ENCODE data around the gene ENGASE.
A peak's percentile ranks its signal among the peaks of the same experiment; 100 is the strongest.
"Not testable (repeated sequence)": the region's sequence is repeated elsewhere in the genome, so short reads cannot be mapped to it uniquely, and the experiment has no call there.

The ENGASE gene

GRCh38 chr17:79070266-79070880, 4.3 kb upstream of the ENGASE start:
- no peak for DNase-seq (ENCODE audit: low read depth, low spot score)
- H3K4me3 ChIP-seq = no peak overlapping the region
- H3K9ac ChIP-seq (ENCODE audit: insufficient read length) = no peak overlapping the region
- H3K27ac ChIP-seq = no peak overlapping the region
- no peaks in the 10 kb centered on the region for H3K36me3 ChIP-seq (ENCODE audit: insufficient read depth, low read length)
- no peaks in the 10 kb centered on the region for H3K9me3 ChIP-seq (ENCODE audit: low read depth, low read length)
- TF ChIP-seq EZH2 (IDR thresholded peaks at IDR 0.05) (no peak), POLR2AphosphoS5 (IDR thresholded peaks at IDR 0.05; ENCODE audit: borderline replicate concordance, low read depth, low read length) (no peak), FOXP2 (optimal IDR thresholded peaks at IDR 0.05; ENCODE audit: control extremely low read depth, extremely low read length, insufficient read depth) (no peak)

GRCh38 chr17:79071161-79071740, 3.4 kb upstream of the ENGASE start:
- no peaks in the 10 kb centered on the region for H3K36me3 ChIP-seq (ENCODE audit: insufficient read depth, low read length)
- no peaks in the 10 kb centered on the region for H3K9me3 ChIP-seq (ENCODE audit: low read depth, low read length)
- DNase-seq (ENCODE audit: low read depth, low spot score) = no peak
- TF ChIP-seq FOXP2 (optimal IDR thresholded peaks at IDR 0.05; ENCODE audit: control extremely low read depth, extremely low read length, insufficient read depth) (no peak), POLR2AphosphoS5 (IDR thresholded peaks at IDR 0.05; ENCODE audit: borderline replicate concordance, low read depth, low read length) (no peak), EZH2 (IDR thresholded peaks at IDR 0.05) (no peak)
- no peak overlapping the region for H3K27ac ChIP-seq
- no peak overlapping the region for H3K4me3 ChIP-seq
- no peak overlapping the region for H3K9ac ChIP-seq (ENCODE audit: insufficient read length)

GRCh38 chr17:79072544-79072943, 2.1 kb upstream of the ENGASE start:
- Histone ChIP-seq H3K36me3 (ENCODE audit: insufficient read depth, low read length) (no peaks in the 10 kb centered on the region), H3K9ac (ENCODE audit: insufficient read length) (no peak overlapping the region), H3K27ac (no peak overlapping the region), H3K9me3 (ENCODE audit: low read depth, low read length) (no peaks in the 10 kb centered on the region), H3K4me3 (no peak overlapping the region)
- DNase-seq (ENCODE audit: low read depth, low spot score) = no peak
- TF ChIP-seq EZH2 (IDR thresholded peaks at IDR 0.05) (no peak), FOXP2 (optimal IDR thresholded peaks at IDR 0.05; ENCODE audit: control extremely low read depth, extremely low read length, insufficient read depth) (no peak), POLR2AphosphoS5 (IDR thresholded peaks at IDR 0.05; ENCODE audit: borderline replicate concordance, low read depth, low read length) (no peak)

DNA sequence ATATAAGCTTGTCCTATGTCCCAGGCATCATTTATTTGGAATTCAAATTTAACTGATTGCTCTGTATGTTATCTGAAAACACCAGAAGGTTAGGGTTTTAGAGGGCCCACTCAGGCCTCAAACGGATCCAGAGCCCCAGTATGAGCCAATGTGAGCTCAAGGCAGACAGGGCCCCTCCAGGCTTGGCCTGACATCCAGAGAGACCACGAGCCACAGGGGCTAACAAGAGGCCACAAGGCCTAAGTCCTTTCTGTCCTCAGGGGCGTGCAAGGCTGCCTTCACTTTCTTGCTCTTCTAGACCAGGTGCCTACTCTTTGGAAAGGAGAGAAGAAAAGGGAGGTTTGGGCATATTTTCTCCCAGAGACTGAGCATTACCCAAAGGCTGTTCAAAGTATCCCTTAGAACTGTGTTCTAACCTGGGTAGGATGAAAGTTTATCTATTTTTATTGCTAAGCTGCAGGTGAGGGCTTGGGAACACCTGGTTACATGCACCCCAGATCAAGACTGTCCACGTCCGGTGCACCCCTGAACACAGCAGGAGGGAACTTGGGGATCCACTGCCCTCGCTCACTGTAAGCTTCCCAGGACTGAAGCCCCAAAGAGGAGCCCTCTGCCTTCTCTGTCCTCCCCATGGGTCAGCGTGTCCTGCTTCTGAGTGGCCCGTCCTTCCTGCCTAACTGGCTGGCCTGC, 1.5 kb upstream of the ENGASE start:
- Histone ChIP-seq H3K9ac (ENCODE audit: insufficient read length) (no peak overlapping the region), H3K36me3 (ENCODE audit: insufficient read depth, low read length) (no peaks in the 10 kb centered on the region), H3K9me3 (ENCODE audit: low read depth, low read length) (no peaks in the 10 kb centered on the region), H3K27ac (no peak overlapping the region), H3K4me3 (no peak overlapping the region)
- TF ChIP-seq EZH2 (IDR thresholded peaks at IDR 0.05) (no peak), FOXP2 (optimal IDR thresholded peaks at IDR 0.05; ENCODE audit: control extremely low read depth, extremely low read length, insufficient read depth) (no peak), POLR2AphosphoS5 (IDR thresholded peaks at IDR 0.05; ENCODE audit: borderline replicate concordance, low read depth, low read length) (no peak)
- no peak for DNase-seq (ENCODE audit: low read depth, low spot score)

DNA sequence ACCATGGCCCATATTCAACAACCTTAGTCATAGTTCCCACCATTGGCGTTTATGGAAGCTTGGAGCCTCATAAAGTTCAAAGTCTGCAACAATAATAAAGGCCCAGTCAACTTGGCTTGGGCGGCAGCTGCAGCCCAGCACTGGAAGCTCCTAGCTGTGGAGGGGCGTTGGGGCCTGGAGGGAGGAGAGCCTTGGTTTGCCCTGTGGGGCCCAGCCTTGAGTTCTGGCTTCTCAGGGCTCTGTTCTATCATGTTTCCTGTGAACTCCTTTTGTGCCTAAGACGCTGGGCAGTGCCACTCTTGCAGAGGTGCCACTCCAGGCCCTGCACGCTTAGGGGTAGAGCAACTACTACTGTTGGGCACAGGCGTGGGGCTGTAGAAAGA, 927 bp upstream of the ENGASE start:
- DNase-seq (ENCODE audit: low read depth, low spot score) = no peak
- no peaks in the 10 kb centered on the region for H3K9me3 ChIP-seq (ENCODE audit: low read depth, low read length)
- no peak overlapping the region for H3K9ac ChIP-seq (ENCODE audit: insufficient read length)
- H3K4me3 ChIP-seq = no peak overlapping the region
- H3K36me3 ChIP-seq (ENCODE audit: insufficient read depth, low read length) = no peaks in the 10 kb centered on the region; the same call in 1 of the 2 replicates
- TF ChIP-seq EZH2 (IDR thresholded peaks at IDR 0.05) = no peak
- no peak for TF ChIP-seq FOXP2 (optimal IDR thresholded peaks at IDR 0.05; ENCODE audit: control extremely low read depth, extremely low read length, insufficient read depth)
- no peak for TF ChIP-seq POLR2AphosphoS5 (IDR thresholded peaks at IDR 0.05; ENCODE audit: borderline replicate concordance, low read depth, low read length)
- no peak overlapping the region for H3K27ac ChIP-seq

- not testable (repeated sequence) for H3K27ac ChIP-seq; H3K9ac ChIP-seq (ENCODE audit: insufficient read length); H3K36me3 ChIP-seq (ENCODE audit: insufficient read depth, low read length); DNase-seq (ENCODE audit: low read depth, low spot score); H3K9me3 ChIP-seq (ENCODE audit: low read depth, low read length)
- H3K4me3 ChIP-seq = peak overlapping the region; percentile 87
- TF ChIP-seq POLR2AphosphoS5 (IDR thresholded peaks at IDR 0.05; ENCODE audit: borderline replicate concordance, low read depth, low read length) = peak; percentile 14; the same call in 1 of the 2 replicates
Observed at GRCh38 chr17:79074121-79074648, 439 bp upstream of the ENGASE start.

GRCh38 chr17:79075446-79075750, 774 bp downstream of the ENGASE start:
- Histone ChIP-seq H3K4me3 (peak overlapping the region; percentile 87), H3K9ac (ENCODE audit: insufficient read length) (peak overlapping the region; percentile 83), H3K9me3 (ENCODE audit: low read depth, low read length) (no peaks in the 10 kb centered on the region), H3K36me3 (ENCODE audit: insufficient read depth, low read length) (no peaks in the 10 kb centered on the region; the same call in 1 of the 2 replicates), H3K27ac (no peak overlapping the region)
- TF ChIP-seq POLR2AphosphoS5 (IDR thresholded peaks at IDR 0.05; ENCODE audit: borderline replicate concordance, low read depth, low read length) = no peak
- no peak for TF ChIP-seq EZH2 (IDR thresholded peaks at IDR 0.05)
- no peak for TF ChIP-seq FOXP2 (optimal IDR thresholded peaks at IDR 0.05; ENCODE audit: control extremely low read depth, extremely low read length, insufficient read depth)
- DNase-seq (ENCODE audit: low read depth, low spot score) = no peak

DNA sequence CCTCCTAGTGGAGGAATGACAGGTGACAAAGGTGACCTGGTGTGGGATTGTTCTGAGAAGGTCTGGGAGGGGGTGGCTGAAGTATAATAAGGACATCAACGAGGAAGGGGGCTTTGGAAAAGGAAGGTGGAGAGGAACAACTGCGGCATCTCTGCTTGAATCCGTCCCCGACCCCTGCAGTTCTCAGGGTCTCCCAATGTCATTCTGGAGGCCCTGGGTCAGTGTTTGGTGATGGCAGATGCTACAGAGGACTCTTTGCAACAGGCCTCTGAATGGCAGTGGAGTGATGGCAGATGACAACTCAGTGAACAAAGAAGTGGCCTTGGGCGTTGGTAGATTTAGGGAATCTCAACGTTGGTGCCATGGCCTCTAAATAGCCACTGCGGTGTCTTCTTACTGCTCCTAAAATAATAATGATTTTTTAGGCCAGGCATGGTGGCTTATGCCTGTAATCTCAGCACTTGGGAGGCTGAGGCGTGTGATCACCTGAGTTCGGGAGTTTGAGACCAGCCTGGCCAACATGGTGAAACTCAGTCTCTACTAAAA, 1.3 kb downstream of the ENGASE start:
- H3K36me3 ChIP-seq (ENCODE audit: insufficient read depth, low read length) = no peaks in the 10 kb centered on the region; the same call in 1 of the 2 replicates
- H3K27ac ChIP-seq = no peak overlapping the region
- peak overlapping the region; percentile 87 for H3K4me3 ChIP-seq
- no peak for DNase-seq (ENCODE audit: low read depth, low spot score)
- TF ChIP-seq FOXP2 (optimal IDR thresholded peaks at IDR 0.05; ENCODE audit: control extremely low read depth, extremely low read length, insufficient read depth) (no peak), EZH2 (IDR thresholded peaks at IDR 0.05) (no peak), POLR2AphosphoS5 (IDR thresholded peaks at IDR 0.05; ENCODE audit: borderline replicate concordance, low read depth, low read length) (no peak)
- H3K9ac ChIP-seq (ENCODE audit: insufficient read length) = no peak overlapping the region
- no peaks in the 10 kb centered on the region for H3K9me3 ChIP-seq (ENCODE audit: low read depth, low read length)
